Activated CD4-positive, alpha-beta T cell treated with anti-CD3 and anti-CD28 coated beads for 36 hours (primary cell): Measurements from ENCODE around the gene CDH4. TPM values are rescaled to one million over a fixed set of nuclear protein-coding genes. Genes with fewer than 3 reads are reported as not detected.

ENCODE experiments used
- ATAC-seq: fragments of 200-7000 bp; cut with Tn5 transposase; one replicate; pipeline ENCODE4 v1.10.0; 2021; ENCODE audit warnings: mild to moderate bottlenecking, moderate library complexity
- CTCF ChIA-PET: fragments of 350-600 bp; sonication (Branson Sonifier 250); formaldehyde crosslinking; loops from one replicate; lab custom pipeline; 2021; ENCODE audit warnings: antibody characterized with exemption; lab: Charles Lee
- POLR2A ChIA-PET: fragments of 350-600 bp; sonication (Branson Sonifier 250); formaldehyde crosslinking; loops from one replicate; lab custom pipeline; 2021; ENCODE audit warnings: antibody characterized with exemption, inconsistent platforms; lab: Charles Lee
- DNase-seq: peaks from one replicate; pipeline ENCODE4 v3.0.0-alpha.2; 2020
- H3K27ac Mint-ChIP-seq: one replicate; pipeline ENCODE4 v1.8.0; 2021; ENCODE audit warnings: mixed read lengths
- H3K27me3 Mint-ChIP-seq: one replicate; pipeline ENCODE4 v1.8.0; 2021; ENCODE audit warnings: mixed read lengths
- H3K36me3 Mint-ChIP-seq: one replicate; pipeline ENCODE4 v1.8.0; 2021; ENCODE audit warnings: low read depth, mixed read lengths
- H3K4me1 Mint-ChIP-seq: one replicate; pipeline ENCODE4 v1.8.0; 2021; ENCODE audit warnings: mixed read lengths
- H3K4me3 Mint-ChIP-seq: one replicate; pipeline ENCODE4 v1.8.0; 2021; ENCODE audit warnings: mild to moderate bottlenecking, moderate library complexity, mixed read lengths
- H3K9me3 Mint-ChIP-seq: one replicate; pipeline ENCODE4 v1.8.0; 2021; ENCODE audit warnings: low read depth, mixed read lengths
- intact Hi-C, 2 experiments: fragments of 100-400 bp; cut with DNase I in 1 of 2; cut with micrococcal nuclease in 1 of 2; formaldehyde crosslinking; loops; one replicate each; pipeline versions ENCODE4 v1.14.2 to v1.15.1; 2022 to 2024; cut with DNase I, micrococcal nuclease
- total RNA-seq, 2 experiments: library from RNA; stranded (reverse); gene quantifications; one replicate each; pipeline ENCODE4 v1.2.3, GENCODE V29; 2021

CDH4 gene
- total RNA-seq, 2 experiments from 2014 or later = not detected

GRCh38 chr20:61599061-61599531 is 347.0 kb downstream of the CDH4 start:
- Mint-ChIP-seq H3K9me3 (peaks cover 10% of the 10 kb centered on the region), H3K27me3 (no peaks in the 10 kb centered on the region), H3K4me3 (no peak overlapping the region), H3K4me1 (no peaks in the 10 kb centered on the region), H3K36me3 (no peaks in the 10 kb centered on the region), H3K27ac (no peak overlapping the region)
- POLR2A ChIA-PET = no interaction called here
- ATAC-seq = no peak
- DNase-seq = peak; percentile 7
- CTCF ChIA-PET = no interaction called here
- intact Hi-C loops = no loop called here

- ChIA-PET CTCF (no interaction called here), POLR2A (no interaction called here)
- intact Hi-C loops = no loop called here
- Mint-ChIP-seq H3K4me1 (no peaks in the 10 kb centered on the region), H3K27me3 (no peaks in the 10 kb centered on the region), H3K9me3 (peaks cover 10% of the 10 kb centered on the region), H3K27ac (no peak overlapping the region), H3K4me3 (no peak overlapping the region), H3K36me3 (no peaks in the 10 kb centered on the region)
- no peak for DNase-seq
- ATAC-seq = no peak
These were observed 347.5 kb downstream of the CDH4 start for GRCh38 chr20:61599541-61599992.

GRCh38 chr20:61600016-61600415 is 348.0 kb downstream of the CDH4 start:
- no peak overlapping the region for H3K27ac Mint-ChIP-seq
- H3K4me1 Mint-ChIP-seq = no peaks in the 10 kb centered on the region
- no peak overlapping the region for H3K4me3 Mint-ChIP-seq
- intact Hi-C loops = no loop called here
- H3K27me3 Mint-ChIP-seq = no peaks in the 10 kb centered on the region
- POLR2A ChIA-PET = no interaction called here
- no peak for ATAC-seq
- H3K36me3 Mint-ChIP-seq = no peaks in the 10 kb centered on the region
- no peak for DNase-seq
- CTCF ChIA-PET = no interaction called here
- peaks cover 10% of the 10 kb centered on the region for H3K9me3 Mint-ChIP-seq

GRCh38 chr20:61601361-61601760 is 349.3 kb downstream of the CDH4 start:
- Mint-ChIP-seq H3K4me3 (no peak overlapping the region), H3K36me3 (no peaks in the 10 kb centered on the region), H3K9me3 (peaks cover 7% of the 10 kb centered on the region), H3K4me1 (no peaks in the 10 kb centered on the region), H3K27me3 (no peaks in the 10 kb centered on the region), H3K27ac (no peak overlapping the region)
- POLR2A ChIA-PET = interaction anchor here (0.6 kb wide), 1 partner anchor 14 kb away, joined by 3 read pairs; no protein-coding TSS in a partner anchor
- no peak for ATAC-seq
- CTCF ChIA-PET = no interaction called here
- intact Hi-C loops = no loop called here
- DNase-seq = no peak

GRCh38 chr20:61601853-61602252 is 349.8 kb downstream of the CDH4 start:
- POLR2A ChIA-PET = no interaction called here

GRCh38 chr20:61603715-61604114 is 351.7 kb downstream of the CDH4 start:
- Mint-ChIP-seq H3K4me3 (no peak overlapping the region), H3K9me3 (peaks cover 3% of the 10 kb centered on the region), H3K36me3 (no peaks in the 10 kb centered on the region), H3K27me3 (no peaks in the 10 kb centered on the region), H3K4me1 (no peaks in the 10 kb centered on the region), H3K27ac (no peak overlapping the region)
- CTCF ChIA-PET = no interaction called here
- no peak for ATAC-seq
- DNase-seq = no peak
- POLR2A ChIA-PET = no interaction called here
- intact Hi-C loops = no loop called here

More at GRCh38 chr20:61601853-61602252, 349.8 kb downstream of the CDH4 start:
- no peaks in the 10 kb centered on the region for H3K4me1 Mint-ChIP-seq
- H3K9me3 Mint-ChIP-seq = peaks cover 4% of the 10 kb centered on the region
- DNase-seq (no peak), ATAC-seq (no peak)
- no peak overlapping the region for H3K4me3 Mint-ChIP-seq
- intact Hi-C loops = no loop called here
- H3K27me3 Mint-ChIP-seq = no peaks in the 10 kb centered on the region
- H3K27ac Mint-ChIP-seq = no peak overlapping the region
- CTCF ChIA-PET = no interaction called here
- H3K36me3 Mint-ChIP-seq = no peaks in the 10 kb centered on the region

GRCh38 chr20:61604549-61604948 is 352.5 kb downstream of the CDH4 start:
- intact Hi-C loops = no loop called here

GRCh38 chr20:61605283-61605682 is 353.2 kb downstream of the CDH4 start:
- H3K27me3 Mint-ChIP-seq = no peaks in the 10 kb centered on the region
- no peak overlapping the region for H3K27ac Mint-ChIP-seq
- ATAC-seq = no peak
- ChIA-PET POLR2A (no interaction called here), CTCF (interaction anchor here (1.1 kb wide), 1 partner anchor 54 kb away, joined by 3 read pairs; no protein-coding TSS in a partner anchor)
- H3K9me3 Mint-ChIP-seq = peaks cover 3% of the 10 kb centered on the region
- no peak overlapping the region for H3K4me3 Mint-ChIP-seq
- no peaks in the 10 kb centered on the region for H3K4me1 Mint-ChIP-seq
- intact Hi-C loops = no loop called here
- no peaks in the 10 kb centered on the region for H3K36me3 Mint-ChIP-seq
- DNase-seq = no peak

More at GRCh38 chr20:61604549-61604948, 352.5 kb downstream of the CDH4 start:
- ChIA-PET POLR2A (no interaction called here), CTCF (interaction anchor here (1.1 kb wide), 1 partner anchor 53 kb away, joined by 3 read pairs; no protein-coding TSS in a partner anchor)
- Mint-ChIP-seq H3K9me3 (peaks cover 3% of the 10 kb centered on the region), H3K27me3 (no peaks in the 10 kb centered on the region), H3K4me1 (no peaks in the 10 kb centered on the region), H3K4me3 (no peak overlapping the region), H3K36me3 (no peaks in the 10 kb centered on the region), H3K27ac (no peak overlapping the region)
- ATAC-seq (no peak), DNase-seq (no peak)

GRCh38 chr20:61605862-61606557 is 353.9 kb downstream of the CDH4 start:
- intact Hi-C loops = no loop called here
- peaks cover 3% of the 10 kb centered on the region for H3K9me3 Mint-ChIP-seq
- DNase-seq (no peak), ATAC-seq (no peak)
- ChIA-PET POLR2A (no interaction called here), CTCF (no interaction called here)
- no peak overlapping the region for H3K4me3 Mint-ChIP-seq
- no peaks in the 10 kb centered on the region for H3K4me1 Mint-ChIP-seq
- H3K27me3 Mint-ChIP-seq = no peaks in the 10 kb centered on the region
- H3K36me3 Mint-ChIP-seq = no peaks in the 10 kb centered on the region
- H3K27ac Mint-ChIP-seq = no peak overlapping the region

- Mint-ChIP-seq H3K4me3 (no peak overlapping the region), H3K36me3 (no peaks in the 10 kb centered on the region), H3K9me3 (no peaks in the 10 kb centered on the region), H3K27ac (no peak overlapping the region), H3K4me1 (no peaks in the 10 kb centered on the region), H3K27me3 (no peaks in the 10 kb centered on the region)
- intact Hi-C loops = no loop called here
- DNase-seq (peak; percentile 22), ATAC-seq (no peak)
- ChIA-PET CTCF (no interaction called here), POLR2A (no interaction called here)
These were observed 356.4 kb downstream of the CDH4 start for GRCh38 chr20:61608275-61609085.

GRCh38 chr20:61609461-61609860 is 357.4 kb downstream of the CDH4 start:
- H3K27ac Mint-ChIP-seq = no peak overlapping the region
- intact Hi-C loops = no loop called here
- H3K9me3 Mint-ChIP-seq = no peaks in the 10 kb centered on the region
- no peak for DNase-seq
- no peaks in the 10 kb centered on the region for H3K27me3 Mint-ChIP-seq
- no peak overlapping the region for H3K4me3 Mint-ChIP-seq
- ChIA-PET CTCF (no interaction called here), POLR2A (no interaction called here)
- no peaks in the 10 kb centered on the region for H3K36me3 Mint-ChIP-seq
- no peak for ATAC-seq
- no peaks in the 10 kb centered on the region for H3K4me1 Mint-ChIP-seq
